22Rv1 (cell line): ENCODE data around the gene PLCB1.

Experiments
- H3K27ac ChIP-seq: fragments of 450-650 bp; 2 replicates; pipeline ENCODE4 v1.5.1; 2017
- CTCF ChIP-seq: fragments of 450-650 bp; IDR thresholded peaks from 2 replicates; pipeline ENCODE4 v1.5.1; 2017; ENCODE audit warnings: mild to moderate bottlenecking
- ZFX ChIP-seq: fragments of 450-650 bp; IDR thresholded peaks from 2 replicates; pipeline ENCODE4 v1.6.1; 2017; ENCODE audit warnings: antibody characterized with exemption, borderline replicate concordance

PLCB1 gene

DNA sequence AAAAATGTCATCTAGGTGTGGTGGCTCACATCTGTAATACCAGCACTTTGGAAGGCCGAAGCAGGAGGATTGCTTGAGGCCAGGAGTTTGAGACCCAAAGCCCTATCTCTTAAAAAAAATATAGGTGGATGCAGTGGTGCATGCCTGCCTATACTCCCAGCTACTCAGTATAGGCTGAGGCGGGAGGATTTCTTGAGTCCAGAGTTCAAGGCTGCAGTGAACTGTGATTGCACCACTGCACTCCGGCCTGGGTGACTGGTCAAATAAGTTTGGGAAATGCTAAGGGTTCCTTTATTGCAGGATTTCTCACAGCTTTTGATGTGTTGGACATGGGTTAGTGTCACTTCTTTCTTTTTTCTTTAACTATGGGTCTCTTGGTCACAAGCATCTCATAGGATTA lies 261.3 kb downstream of the PLCB1 start:
- TF ChIP-seq CTCF (no peak), ZFX (no peak)
- no peak overlapping the region for H3K27ac ChIP-seq

DNA sequence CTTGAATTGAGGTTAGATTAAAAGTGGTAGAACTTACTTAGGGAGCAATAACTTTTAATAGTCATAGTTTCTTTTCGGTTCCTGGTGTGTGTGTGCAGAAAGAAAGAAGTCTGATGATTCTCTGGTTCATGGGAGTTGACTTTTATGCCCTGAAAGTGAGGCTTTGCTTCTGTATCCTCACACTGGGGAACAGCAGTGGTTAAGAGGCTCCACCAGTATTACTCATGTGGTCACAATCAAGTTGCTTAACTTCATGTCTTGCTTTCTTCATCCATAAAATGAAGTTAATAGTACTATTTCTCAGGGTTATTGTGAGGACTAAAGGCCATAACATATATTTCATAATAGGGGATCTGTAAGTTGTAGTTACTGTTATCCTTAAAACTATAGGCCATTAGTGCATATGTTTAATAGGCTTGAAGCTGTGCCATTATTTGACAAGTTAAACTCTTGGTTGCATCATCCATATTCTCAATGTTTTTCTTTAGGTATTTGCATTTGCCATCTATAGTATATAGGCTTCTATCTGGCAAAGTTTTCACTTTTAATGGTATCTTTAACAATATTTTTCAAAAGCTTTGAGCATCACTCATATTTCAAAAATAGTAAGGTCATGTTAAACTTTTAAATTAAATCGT lies 262.4 kb downstream of the PLCB1 start:
- no peak for TF ChIP-seq ZFX
- TF ChIP-seq CTCF: no peak
- no peak overlapping the region for H3K27ac ChIP-seq

GRCh38 chr20:8395956-8396355 lies 263.9 kb downstream of the PLCB1 start:
- H3K27ac ChIP-seq: no peak overlapping the region
- TF ChIP-seq ZFX (no peak), CTCF (no peak)

GRCh38 chr20:8398263-8399051 lies 266.4 kb downstream of the PLCB1 start:
- no peak overlapping the region for H3K27ac ChIP-seq
- TF ChIP-seq ZFX: no peak
- TF ChIP-seq CTCF: peak; percentile 20; the same call in 1 of the 2 replicates

DNA sequence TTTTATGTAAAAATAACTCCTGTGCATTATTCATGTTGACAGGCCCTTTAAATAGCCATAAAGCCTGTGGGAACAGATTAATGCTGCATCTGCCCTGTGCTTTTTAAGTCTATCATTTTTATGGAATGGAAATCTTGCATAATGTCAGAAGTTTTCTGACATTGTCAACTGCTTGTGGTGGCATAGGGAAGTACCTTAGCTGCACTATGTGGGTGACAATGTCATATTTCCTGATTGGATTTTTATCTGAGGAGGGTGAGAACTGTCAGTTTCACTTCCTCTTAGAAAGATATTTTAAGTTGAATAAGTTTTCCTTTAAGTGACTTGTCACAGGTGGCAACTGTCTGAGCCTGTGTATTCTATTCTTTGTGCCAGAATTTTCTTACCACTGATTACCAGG lies 267.9 kb downstream of the PLCB1 start:
- no peak overlapping the region for H3K27ac ChIP-seq
- no peak for TF ChIP-seq ZFX
- TF ChIP-seq CTCF: no peak

GRCh38 chr20:8400486-8400885 lies 268.4 kb downstream of the PLCB1 start:
- H3K27ac ChIP-seq: no peak overlapping the region
- TF ChIP-seq CTCF (no peak), ZFX (no peak)

DNA sequence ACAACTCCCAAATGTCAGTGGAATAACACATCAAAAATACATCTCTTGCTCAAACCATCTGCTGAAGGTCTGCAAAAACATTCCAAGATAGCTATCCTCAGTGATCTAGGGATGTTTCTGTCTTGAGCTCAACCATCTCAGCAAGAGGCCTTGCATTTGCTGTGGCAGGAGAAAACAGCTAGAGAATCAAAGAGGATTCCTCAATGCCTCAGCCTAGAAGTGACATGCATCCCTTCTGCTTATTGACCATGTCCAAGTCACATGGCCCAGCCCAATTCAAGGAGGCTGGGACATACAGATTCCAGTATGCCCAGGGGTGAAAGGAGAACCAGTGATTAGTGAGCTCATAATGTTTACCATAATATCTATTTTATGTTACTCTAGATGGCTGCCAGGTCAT lies 269.5 kb downstream of the PLCB1 start:
- H3K27ac ChIP-seq: no peak overlapping the region

More for the DNA sequence above, 269.5 kb downstream of the PLCB1 start:
- TF ChIP-seq CTCF (no peak), ZFX (no peak)
